Glutamatergic neuron (in vitro differentiated cells): Measurements from ENCODE around the gene EFCAB9. TPM values are rescaled to one million over a fixed set of nuclear protein-coding genes. Genes with fewer than 3 reads are reported as not detected.

Source experiments
- DNase-seq: peaks from one replicate; pipeline ENCODE4 v3.0.0; 2022
- H3K27ac Mint-ChIP-seq: one replicate; pipeline ENCODE4 v1.8.0; 2020; ENCODE audit warnings: mild to moderate bottlenecking, mixed read lengths, inconsistent platforms; ENCODE audit not compliant: unreplicated experiment
- H3K27me3 Mint-ChIP-seq: one replicate; pipeline ENCODE4 v1.8.0; 2020; ENCODE audit warnings: mild to moderate bottlenecking, moderate library complexity, mixed read lengths, inconsistent platforms; ENCODE audit not compliant: unreplicated experiment
- H3K36me3 Mint-ChIP-seq: one replicate; pipeline ENCODE4 v1.8.0; 2020; ENCODE audit warnings: mild to moderate bottlenecking, mixed read lengths, inconsistent platforms; ENCODE audit not compliant: unreplicated experiment
- H3K4me1 Mint-ChIP-seq: one replicate; pipeline ENCODE4 v1.8.0; 2020; ENCODE audit warnings: mild to moderate bottlenecking, low read depth, mixed read lengths, inconsistent platforms; ENCODE audit not compliant: unreplicated experiment
- H3K4me3 Mint-ChIP-seq: one replicate; pipeline ENCODE4 v1.8.0; 2020; ENCODE audit warnings: mild to moderate bottlenecking, mixed read lengths, inconsistent platforms; ENCODE audit not compliant: unreplicated experiment
- H3K9me3 Mint-ChIP-seq: one replicate; pipeline ENCODE4 v1.8.0; 2020; ENCODE audit warnings: mild to moderate bottlenecking, moderate library complexity, mixed read lengths, inconsistent platforms; ENCODE audit not compliant: unreplicated experiment
- total RNA-seq: library from RNA; stranded (reverse); fragmentation: NEBNext Ultra II Directional; extraction: Animal tissue kit (Norgen Biotek cat#: 25700); gene quantifications from one replicate; pipeline ENCODE4 v1.2.1, GENCODE V29; 2021; ENCODE audit not compliant: unreplicated experiment
- TF ChIP-seq, protein P1 (sequence below): fragments of 200-600 bp; sonication (generic); IDR thresholded peaks from one replicate; pipeline ENCODE4 v1.5.0; 2021; ENCODE audit not compliant: partially characterized antibody, unreplicated experiment

Gene EFCAB9
- total RNA-seq, 1 donor from 2014 or later: not detected

DNA sequence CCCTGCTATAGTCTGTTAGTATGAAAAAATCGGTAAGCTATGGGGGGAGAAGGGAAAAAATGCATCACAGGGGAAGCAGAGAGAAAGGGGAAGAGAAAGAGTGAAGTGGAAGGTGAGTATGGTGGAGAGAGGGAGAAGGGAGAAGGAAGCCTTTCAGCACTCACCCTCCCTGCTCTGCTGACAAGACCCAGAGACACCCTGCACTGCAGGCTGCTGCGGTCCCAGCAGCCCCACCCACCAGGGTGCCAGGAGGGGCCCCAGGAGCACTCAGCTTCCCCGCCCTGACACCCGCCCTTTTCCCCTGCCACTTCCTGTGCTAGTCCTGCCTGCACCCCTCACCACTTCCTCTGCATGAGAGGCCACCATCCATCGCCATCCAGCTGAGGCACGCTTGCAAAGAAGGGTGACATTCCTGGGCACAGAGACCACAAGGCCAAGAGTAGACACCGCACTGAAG lies 18.7 kb upstream of the EFCAB9 start:
- Mint-ChIP-seq H3K9me3 (peaks cover 3% of the 10 kb centered on the region), H3K4me1 (peaks cover 26% of the 10 kb centered on the region), H3K27me3 (peaks cover 7% of the 10 kb centered on the region), H3K27ac (no peak overlapping the region), H3K36me3 (no peaks in the 10 kb centered on the region), H3K4me3 (no peak overlapping the region)
- TF ChIP-seq, protein P1, sequence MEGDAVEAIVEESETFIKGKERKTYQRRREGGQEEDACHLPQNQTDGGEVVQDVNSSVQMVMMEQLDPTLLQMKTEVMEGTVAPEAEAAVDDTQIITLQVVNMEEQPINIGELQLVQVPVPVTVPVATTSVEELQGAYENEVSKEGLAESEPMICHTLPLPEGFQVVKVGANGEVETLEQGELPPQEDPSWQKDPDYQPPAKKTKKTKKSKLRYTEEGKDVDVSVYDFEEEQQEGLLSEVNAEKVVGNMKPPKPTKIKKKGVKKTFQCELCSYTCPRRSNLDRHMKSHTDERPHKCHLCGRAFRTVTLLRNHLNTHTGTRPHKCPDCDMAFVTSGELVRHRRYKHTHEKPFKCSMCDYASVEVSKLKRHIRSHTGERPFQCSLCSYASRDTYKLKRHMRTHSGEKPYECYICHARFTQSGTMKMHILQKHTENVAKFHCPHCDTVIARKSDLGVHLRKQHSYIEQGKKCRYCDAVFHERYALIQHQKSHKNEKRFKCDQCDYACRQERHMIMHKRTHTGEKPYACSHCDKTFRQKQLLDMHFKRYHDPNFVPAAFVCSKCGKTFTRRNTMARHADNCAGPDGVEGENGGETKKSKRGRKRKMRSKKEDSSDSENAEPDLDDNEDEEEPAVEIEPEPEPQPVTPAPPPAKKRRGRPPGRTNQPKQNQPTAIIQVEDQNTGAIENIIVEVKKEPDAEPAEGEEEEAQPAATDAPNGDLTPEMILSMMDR: no peak
- DNase-seq: no peak

- TF ChIP-seq, protein P1: no peak
- Mint-ChIP-seq H3K4me3 (no peak overlapping the region), H3K9me3 (peaks cover 2% of the 10 kb centered on the region)
These were observed 16.8 kb upstream of the EFCAB9 start for GRCh38 chr5:172177176-172177575.

DNA sequence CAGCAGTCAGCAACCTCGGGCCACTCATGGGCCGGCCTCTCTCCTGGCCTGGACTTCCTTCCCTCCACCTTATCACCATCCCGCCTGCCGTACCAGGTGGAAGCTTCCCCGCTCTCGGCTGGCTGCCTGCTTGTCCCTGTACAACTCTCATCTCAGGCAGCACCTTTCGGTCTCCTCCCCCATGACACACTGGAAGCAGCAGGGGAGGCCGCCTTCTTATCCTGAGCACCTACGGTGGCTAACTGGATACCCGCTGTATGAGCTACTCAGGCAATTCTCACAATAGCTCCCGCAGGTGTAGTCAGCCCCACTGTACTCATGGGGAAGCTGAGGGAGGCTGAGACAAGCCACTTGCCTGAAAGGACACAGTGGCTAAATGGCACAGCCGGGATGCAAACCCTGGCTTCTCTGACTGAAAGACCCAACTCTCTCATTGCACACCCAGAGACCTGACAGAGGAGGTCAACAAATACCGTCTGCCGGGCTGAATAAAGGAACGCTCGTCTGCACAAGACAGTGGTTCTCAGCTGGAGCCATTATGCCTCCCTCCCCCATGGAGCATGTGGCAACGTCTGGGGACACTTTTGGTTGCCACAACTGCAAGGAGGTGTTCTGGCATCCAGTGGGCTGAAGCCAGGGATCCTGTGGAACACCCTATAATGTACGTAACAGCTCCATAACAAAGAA lies 15.5 kb upstream of the EFCAB9 start:
- Mint-ChIP-seq H3K9me3 (peaks cover 2% of the 10 kb centered on the region), H3K27me3 (peaks cover 7% of the 10 kb centered on the region), H3K4me1 (peaks cover 24% of the 10 kb centered on the region), H3K27ac (peak overlapping the region; percentile 43), H3K4me3 (peak overlapping the region; percentile 67), H3K36me3 (no peaks in the 10 kb centered on the region)
- DNase-seq: no peak
- TF ChIP-seq, protein P1: no peak

More at GRCh38 chr5:172177176-172177575, 16.8 kb upstream of the EFCAB9 start:
- Mint-ChIP-seq H3K36me3 (no peaks in the 10 kb centered on the region), H3K27ac (no peak overlapping the region), H3K4me1 (peaks cover 26% of the 10 kb centered on the region), H3K27me3 (peaks cover 7% of the 10 kb centered on the region)
- no peak for DNase-seq

GRCh38 chr5:172178991-172179989 lies 14.7 kb upstream of the EFCAB9 start:
- H3K4me1 Mint-ChIP-seq: peaks cover 22% of the 10 kb centered on the region
- no peak overlapping the region for H3K27ac Mint-ChIP-seq
- peaks cover 5% of the 10 kb centered on the region for H3K27me3 Mint-ChIP-seq
- no peak for DNase-seq
- H3K9me3 Mint-ChIP-seq: peaks cover 2% of the 10 kb centered on the region
- peak overlapping the region; percentile 42 for H3K4me3 Mint-ChIP-seq
- TF ChIP-seq, protein P1: no peak
- H3K36me3 Mint-ChIP-seq: no peaks in the 10 kb centered on the region
